Measurements from ENCODE around the gene HDAC9. TPM values are rescaled to one million over a fixed set of nuclear protein-coding genes. Genes with fewer than 3 reads are reported as not detected.

The HDAC9 gene
- total RNA-seq, 1 donor: 55.0 TPM

GRCh38 chr7:18689551-18689950, 194.0 kb downstream of the HDAC9 start:
- no peak overlapping the region for H3K4me3 ChIP-seq (ENCODE audit: low read depth, low read length)
- DNase-seq (ENCODE audit: low read depth): no peak
- TF ChIP-seq CTCF (IDR thresholded peaks at IDR 0.05; ENCODE audit: insufficient read depth, low read length): no peak

- TF ChIP-seq CTCF (IDR thresholded peaks at IDR 0.05; ENCODE audit: insufficient read depth, low read length): peak; percentile 86
- peak; percentile 93 for DNase-seq (ENCODE audit: low read depth)
- H3K4me3 ChIP-seq (ENCODE audit: low read depth, low read length): no peak overlapping the region
Observed at GRCh38 chr7:18693406-18693805, 197.9 kb downstream of the HDAC9 start.

GRCh38 chr7:18693816-18694215, 198.3 kb downstream of the HDAC9 start:
- H3K4me3 ChIP-seq (ENCODE audit: low read depth, low read length): no peak overlapping the region
- no peak for DNase-seq (ENCODE audit: low read depth)
- no peak for TF ChIP-seq CTCF (IDR thresholded peaks at IDR 0.05; ENCODE audit: insufficient read depth, low read length)

- no peak overlapping the region for H3K4me3 ChIP-seq (ENCODE audit: low read depth, low read length)
- TF ChIP-seq CTCF (IDR thresholded peaks at IDR 0.05; ENCODE audit: insufficient read depth, low read length): no peak
- DNase-seq (ENCODE audit: low read depth): no peak
Observed at GRCh38 chr7:18694484-18694883, 198.9 kb downstream of the HDAC9 start.

GRCh38 chr7:18694911-18695310, 199.4 kb downstream of the HDAC9 start:
- H3K4me3 ChIP-seq (ENCODE audit: low read depth, low read length): no peak overlapping the region
- no peak for TF ChIP-seq CTCF (IDR thresholded peaks at IDR 0.05; ENCODE audit: insufficient read depth, low read length)
- no peak for DNase-seq (ENCODE audit: low read depth)

- no peak for TF ChIP-seq CTCF (IDR thresholded peaks at IDR 0.05; ENCODE audit: insufficient read depth, low read length)
- no peak for DNase-seq (ENCODE audit: low read depth)
- no peak overlapping the region for H3K4me3 ChIP-seq (ENCODE audit: low read depth, low read length)
Observed at GRCh38 chr7:18698258-18698734, 202.7 kb downstream of the HDAC9 start.

- no peak for TF ChIP-seq CTCF (IDR thresholded peaks at IDR 0.05; ENCODE audit: insufficient read depth, low read length)
- DNase-seq (ENCODE audit: low read depth): no peak
- no peak overlapping the region for H3K4me3 ChIP-seq (ENCODE audit: low read depth, low read length)
Observed at GRCh38 chr7:18700147-18700546, 204.6 kb downstream of the HDAC9 start.

All from fibroblast of the aortic adventitia (primary cell).